OCI-LY7 (cell line): ENCODE measurements around the gene DDX52.

ENCODE experiments used
- EZH2phosphoT487 ChIP-seq: fragments of 200-600 bp; sonication (generic); IDR thresholded peaks from 2 replicates; pipeline ENCODE4 v1.6.1; 2018; ENCODE audit warnings: low read depth, borderline replicate concordance, mild to moderate bottlenecking, mixed run types, antibody characterized with exemption, low read length, moderate library complexity, mixed read lengths
- TF ChIP-seq, protein P1 (sequence below): fragments of 200-600 bp; sonication (generic); conservative IDR thresholded peaks from 2 replicates; pipeline ENCODE4 v1.5.1; 2014; ENCODE audit warnings: mild to moderate bottlenecking, antibody characterized with exemption, low read length, moderate library complexity, mixed read lengths

DNA sequence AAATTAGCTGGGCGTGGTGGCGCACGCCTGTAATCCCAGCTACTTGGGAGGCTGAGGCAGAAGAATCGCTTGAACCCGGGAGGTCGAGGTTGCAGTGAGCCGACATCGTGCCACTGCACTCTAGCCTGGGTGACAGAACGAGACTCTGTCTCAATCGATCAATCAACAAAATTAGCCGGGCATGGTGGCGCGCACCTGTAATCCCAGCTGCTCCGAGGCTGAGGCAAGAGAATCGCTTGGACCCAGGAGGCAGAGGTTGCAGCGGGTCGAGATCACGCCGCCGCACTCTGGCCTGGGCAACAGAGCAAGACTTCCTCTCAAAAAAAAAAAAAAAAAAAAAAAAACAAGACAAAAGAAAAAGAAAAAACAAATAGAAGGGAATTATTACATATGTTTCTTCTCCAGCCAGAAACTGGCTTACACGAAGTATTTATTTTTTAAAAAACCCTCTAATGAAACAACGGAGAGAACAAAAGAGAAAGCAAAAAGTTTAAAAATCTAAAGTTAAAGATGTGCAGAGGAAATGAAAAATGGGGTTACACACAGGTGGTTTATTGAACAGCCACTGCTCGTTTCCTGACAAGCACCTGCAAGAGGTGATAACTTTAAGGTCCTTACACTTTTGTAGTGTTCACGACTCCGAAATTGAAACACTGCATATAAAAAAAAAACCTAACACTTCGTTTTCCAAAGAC, 35.5 kb downstream of the DDX52 start:
- TF ChIP-seq, protein P1, sequence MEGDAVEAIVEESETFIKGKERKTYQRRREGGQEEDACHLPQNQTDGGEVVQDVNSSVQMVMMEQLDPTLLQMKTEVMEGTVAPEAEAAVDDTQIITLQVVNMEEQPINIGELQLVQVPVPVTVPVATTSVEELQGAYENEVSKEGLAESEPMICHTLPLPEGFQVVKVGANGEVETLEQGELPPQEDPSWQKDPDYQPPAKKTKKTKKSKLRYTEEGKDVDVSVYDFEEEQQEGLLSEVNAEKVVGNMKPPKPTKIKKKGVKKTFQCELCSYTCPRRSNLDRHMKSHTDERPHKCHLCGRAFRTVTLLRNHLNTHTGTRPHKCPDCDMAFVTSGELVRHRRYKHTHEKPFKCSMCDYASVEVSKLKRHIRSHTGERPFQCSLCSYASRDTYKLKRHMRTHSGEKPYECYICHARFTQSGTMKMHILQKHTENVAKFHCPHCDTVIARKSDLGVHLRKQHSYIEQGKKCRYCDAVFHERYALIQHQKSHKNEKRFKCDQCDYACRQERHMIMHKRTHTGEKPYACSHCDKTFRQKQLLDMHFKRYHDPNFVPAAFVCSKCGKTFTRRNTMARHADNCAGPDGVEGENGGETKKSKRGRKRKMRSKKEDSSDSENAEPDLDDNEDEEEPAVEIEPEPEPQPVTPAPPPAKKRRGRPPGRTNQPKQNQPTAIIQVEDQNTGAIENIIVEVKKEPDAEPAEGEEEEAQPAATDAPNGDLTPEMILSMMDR, result no peak
- TF ChIP-seq EZH2phosphoT487, result no peak
